GM12891 (cell line): Measurements from ENCODE around the gene TBX4.

ENCODE experiments used
- POLR2A ChIP-seq: IDR thresholded peaks from 2 replicates; pipeline ENCODE4 v1.6.1; 2011; ENCODE audit warnings: low read depth, low read length, control low read depth
- POLR2AphosphoS5 ChIP-seq: IDR thresholded peaks from 2 replicates; pipeline ENCODE4 v1.6.1; 2011; ENCODE audit warnings: low read depth, low read length, control low read depth
- POU2F2 ChIP-seq: IDR thresholded peaks from 2 replicates; pipeline ENCODE4 v1.6.1; 2011; ENCODE audit warnings: low read depth, mild to moderate bottlenecking, control low read depth, low read length, moderate library complexity
- SPI1 ChIP-seq: IDR thresholded peaks from 2 replicates; pipeline ENCODE4 v1.6.1; 2011; ENCODE audit warnings: low read depth, low read length, control low read depth
- TAF1 ChIP-seq: IDR thresholded peaks from 2 replicates; pipeline ENCODE4 v1.6.1; 2011; ENCODE audit warnings: low read depth, low read length, control low read depth

- TF ChIP-seq TAF1 (no peak), POLR2A (no peak), POLR2AphosphoS5 (no peak), SPI1 (no peak), POU2F2 (no peak)
These were observed 29.2 kb downstream of the TBX4 start for GRCh38 chr17:61481421-61481820.
